Adrenal gland (tissue), 5 donors: ENCODE measurements around the gene CSKMT.

Source experiments
- POLR2A ChIP-seq, 2 donors: fragments of 450-650 bp; IDR thresholded peaks; one replicate each; pipeline ENCODE4 v1.6.1; 2017; ENCODE audit warnings: antibody characterized with exemption in 2 of 2, mild to moderate bottlenecking in 2 of 2, moderate library complexity in 1 of 2
- TF ChIP-seq, protein P1 (sequence below), 6 experiments: fragments of 450-650 bp in 4 of 6; fragments of 200-600 bp in 2 of 6; sonication (generic) in 1 of 6; IDR thresholded peaks; 1 replicate in 5 of 6; 2 replicates in 1 of 6; pipeline versions ENCODE4 v1.5.1 to v1.8.0; 2016 to 2021; ENCODE audit warnings: antibody characterized with exemption in 6 of 6, mild to moderate bottlenecking in 2 of 6, moderate library complexity in 1 of 6
- donor health status: DM: no; HTN: no; CAD: no.

DNA sequence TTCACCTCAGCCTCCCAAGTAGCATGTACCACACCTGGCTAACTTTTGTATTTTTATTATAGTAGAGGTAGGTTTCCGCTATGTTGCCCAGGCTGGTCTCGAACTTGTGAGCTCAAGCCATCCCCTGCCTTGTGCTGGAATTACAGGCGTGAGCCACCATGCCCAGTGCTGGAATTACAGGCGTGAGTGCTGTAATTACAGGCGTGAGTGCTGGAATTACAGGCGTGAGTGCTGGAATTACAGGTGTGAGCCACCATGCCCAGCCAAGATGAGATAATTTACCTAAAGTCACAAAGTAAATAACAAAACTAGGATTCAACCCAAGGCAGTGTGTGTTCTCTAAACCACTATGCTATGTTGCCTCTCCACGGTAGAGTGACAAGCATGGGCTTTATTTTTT lies 17.4 kb downstream of the CSKMT start:
- TF ChIP-seq, protein P1, sequence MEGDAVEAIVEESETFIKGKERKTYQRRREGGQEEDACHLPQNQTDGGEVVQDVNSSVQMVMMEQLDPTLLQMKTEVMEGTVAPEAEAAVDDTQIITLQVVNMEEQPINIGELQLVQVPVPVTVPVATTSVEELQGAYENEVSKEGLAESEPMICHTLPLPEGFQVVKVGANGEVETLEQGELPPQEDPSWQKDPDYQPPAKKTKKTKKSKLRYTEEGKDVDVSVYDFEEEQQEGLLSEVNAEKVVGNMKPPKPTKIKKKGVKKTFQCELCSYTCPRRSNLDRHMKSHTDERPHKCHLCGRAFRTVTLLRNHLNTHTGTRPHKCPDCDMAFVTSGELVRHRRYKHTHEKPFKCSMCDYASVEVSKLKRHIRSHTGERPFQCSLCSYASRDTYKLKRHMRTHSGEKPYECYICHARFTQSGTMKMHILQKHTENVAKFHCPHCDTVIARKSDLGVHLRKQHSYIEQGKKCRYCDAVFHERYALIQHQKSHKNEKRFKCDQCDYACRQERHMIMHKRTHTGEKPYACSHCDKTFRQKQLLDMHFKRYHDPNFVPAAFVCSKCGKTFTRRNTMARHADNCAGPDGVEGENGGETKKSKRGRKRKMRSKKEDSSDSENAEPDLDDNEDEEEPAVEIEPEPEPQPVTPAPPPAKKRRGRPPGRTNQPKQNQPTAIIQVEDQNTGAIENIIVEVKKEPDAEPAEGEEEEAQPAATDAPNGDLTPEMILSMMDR (IDR thresholded peaks at IDR 0.05): no peak
- TF ChIP-seq POLR2A (IDR thresholded peaks at IDR 0.05): no peak
